ENCODE measurements around the gene GIMAP2.

- TF ChIP-seq CTCF (IDR thresholded peaks at IDR 0.05) (no peak), POLR2AphosphoS5 (IDR thresholded peaks at IDR 0.05) (no peak), POLR2A (IDR thresholded peaks at IDR 0.05) (no peak), EP300 (IDR thresholded peaks at IDR 0.05) (no peak)
Measured at GRCh38 chr7:150654692-150655091, 30.8 kb upstream of the GIMAP2 start.
